Ascending aorta (tissue), 2 donors: ENCODE results near the gene RFC4. TPM values are rescaled to one million over a fixed set of nuclear protein-coding genes. Genes with fewer than 3 reads are reported as not detected.
"Not testable (repeated sequence)": the region's sequence is repeated elsewhere in the genome, so short reads cannot be mapped to it uniquely, and the experiment has no call there.

Source experiments
- DNase-seq, 2 donors: peaks; one replicate each; pipeline ENCODE4 v3.0.0-alpha.2; 2019; ENCODE audit warnings: low spot score in 2 of 2
- H3K27ac ChIP-seq, 2 donors: fragments of 200-600 bp; sonication (generic); one replicate each; pipeline ENCODE4 v1.5.1; 2016 to 2017; ENCODE audit warnings: mild to moderate bottlenecking in 1 of 2
- H3K27me3 ChIP-seq: fragments of 200-600 bp; sonication (generic); one replicate; pipeline ENCODE4 v1.5.1; 2017
- H3K36me3 ChIP-seq, 2 donors: fragments of 200-600 bp; sonication (generic); one replicate each; pipeline ENCODE4 v1.5.1; 2016
- H3K4me1 ChIP-seq, 2 donors: fragments of 200-600 bp; sonication (generic); one replicate each; pipeline ENCODE4 v1.5.1; 2016 to 2017; ENCODE audit warnings: mild to moderate bottlenecking in 1 of 2
- H3K4me3 ChIP-seq, 2 donors: fragments of 200-600 bp; sonication (generic); one replicate each; pipeline ENCODE4 v1.5.1; 2016 to 2017; ENCODE audit warnings: mild to moderate bottlenecking in 1 of 2
- H3K9me3 ChIP-seq, 2 donors: fragments of 200-600 bp; sonication (generic); one replicate each; pipeline ENCODE4 v1.5.1; 2016
- intact Hi-C: fragments of 100-400 bp; cut with DNase I; formaldehyde crosslinking; loops from one replicate; pipeline ENCODE4 v1.15.1; 2023
- total RNA-seq: library from RNA; depleted of rRNA; stranded (reverse); fragments of >200 nt; gene quantifications from one replicate; pipeline ENCODE4 v1.1.0, GENCODE V29; 2016
- TF ChIP-seq, protein P1 (sequence below), 3 experiments: fragments of 200-600 bp in 2 of 3; fragments of 450-650 bp in 1 of 3; sonication (generic) in 2 of 3; IDR thresholded peaks; one replicate each; pipeline ENCODE4 v1.5.1; 2016 to 2019; ENCODE audit warnings: antibody characterized with exemption in 3 of 3, mild to moderate bottlenecking in 1 of 3, moderate library complexity in 1 of 3

The RFC4 gene, protein sequence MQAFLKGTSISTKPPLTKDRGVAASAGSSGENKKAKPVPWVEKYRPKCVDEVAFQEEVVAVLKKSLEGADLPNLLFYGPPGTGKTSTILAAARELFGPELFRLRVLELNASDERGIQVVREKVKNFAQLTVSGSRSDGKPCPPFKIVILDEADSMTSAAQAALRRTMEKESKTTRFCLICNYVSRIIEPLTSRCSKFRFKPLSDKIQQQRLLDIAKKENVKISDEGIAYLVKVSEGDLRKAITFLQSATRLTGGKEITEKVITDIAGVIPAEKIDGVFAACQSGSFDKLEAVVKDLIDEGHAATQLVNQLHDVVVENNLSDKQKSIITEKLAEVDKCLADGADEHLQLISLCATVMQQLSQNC
- total RNA-seq = 23.8 TPM

DNA sequence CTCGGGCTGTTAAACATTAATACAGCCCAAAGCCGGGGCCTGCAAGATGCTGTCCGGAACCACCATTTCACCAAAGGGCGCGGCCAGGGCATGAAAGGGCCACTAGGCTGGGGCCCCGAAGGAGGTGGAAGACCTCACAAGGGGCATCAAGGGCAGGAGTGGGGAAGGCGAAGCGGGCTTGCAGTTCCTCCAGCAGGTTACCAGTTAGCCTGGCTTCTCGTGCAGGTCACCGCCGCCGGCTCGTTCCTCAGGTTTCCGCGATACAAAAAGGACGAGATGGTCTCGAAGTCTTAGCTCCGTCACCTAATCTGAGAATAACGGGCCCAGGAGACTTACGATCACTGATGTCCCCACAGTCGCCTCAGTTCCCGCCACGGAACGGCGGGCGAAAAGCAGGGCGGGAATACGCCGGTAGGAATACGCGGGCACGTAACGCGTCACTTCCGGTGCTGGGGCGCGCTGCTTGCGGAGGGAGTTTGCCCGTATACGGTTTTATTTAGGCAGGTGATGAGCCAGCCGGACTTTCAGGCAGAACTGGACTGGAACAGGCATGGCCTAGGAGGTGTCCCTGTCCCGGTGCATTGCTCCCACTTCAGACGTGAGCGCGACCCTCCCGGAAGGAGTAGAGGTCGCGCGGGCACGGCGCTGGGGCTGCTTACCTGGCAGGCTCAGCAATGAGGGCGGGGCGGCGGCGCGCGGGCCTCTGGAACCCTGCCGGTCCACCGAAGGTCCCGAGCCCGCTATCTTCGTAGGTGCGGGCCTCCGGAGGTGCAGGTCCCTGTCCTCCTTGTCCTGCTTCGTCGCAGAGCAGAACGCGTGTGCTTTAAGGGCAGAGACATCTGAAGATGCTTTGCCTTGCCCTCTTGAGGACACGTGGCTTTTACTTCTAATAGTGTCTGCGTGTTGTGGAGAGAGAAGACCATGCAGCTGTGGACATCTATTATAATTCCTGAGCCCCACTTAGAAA is at the start of gene RFC4:
TSS of gene RFC4 (minus strand) at position 394 of the 967 bp plus-strand sequence. CDS start 1,769 bp downstream, outside the sequence.
- no peaks in the 10 kb centered on the region for H3K9me3 ChIP-seq
- peak within 1 kb of the TSS; percentile 75 to 78 for H3K27ac ChIP-seq
- peaks cover 6 to 13% of the 10 kb centered on the region in 2 donors for H3K4me1 ChIP-seq
- H3K27me3 ChIP-seq = no peaks in the 10 kb centered on the region
- no peaks in the 10 kb centered on the region for H3K36me3 ChIP-seq
- H3K4me3 ChIP-seq = peak within 1 kb of the TSS; percentile 76 to 83
- TF ChIP-seq, protein P1, sequence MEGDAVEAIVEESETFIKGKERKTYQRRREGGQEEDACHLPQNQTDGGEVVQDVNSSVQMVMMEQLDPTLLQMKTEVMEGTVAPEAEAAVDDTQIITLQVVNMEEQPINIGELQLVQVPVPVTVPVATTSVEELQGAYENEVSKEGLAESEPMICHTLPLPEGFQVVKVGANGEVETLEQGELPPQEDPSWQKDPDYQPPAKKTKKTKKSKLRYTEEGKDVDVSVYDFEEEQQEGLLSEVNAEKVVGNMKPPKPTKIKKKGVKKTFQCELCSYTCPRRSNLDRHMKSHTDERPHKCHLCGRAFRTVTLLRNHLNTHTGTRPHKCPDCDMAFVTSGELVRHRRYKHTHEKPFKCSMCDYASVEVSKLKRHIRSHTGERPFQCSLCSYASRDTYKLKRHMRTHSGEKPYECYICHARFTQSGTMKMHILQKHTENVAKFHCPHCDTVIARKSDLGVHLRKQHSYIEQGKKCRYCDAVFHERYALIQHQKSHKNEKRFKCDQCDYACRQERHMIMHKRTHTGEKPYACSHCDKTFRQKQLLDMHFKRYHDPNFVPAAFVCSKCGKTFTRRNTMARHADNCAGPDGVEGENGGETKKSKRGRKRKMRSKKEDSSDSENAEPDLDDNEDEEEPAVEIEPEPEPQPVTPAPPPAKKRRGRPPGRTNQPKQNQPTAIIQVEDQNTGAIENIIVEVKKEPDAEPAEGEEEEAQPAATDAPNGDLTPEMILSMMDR (IDR thresholded peaks at IDR 0.05) = no peak
- peak in 1 of 2 donors; percentile 92 for DNase-seq
- intact Hi-C loops = loop anchor here (2.0 to 5.0 kb wide), 3 partner anchors 20 to 126 kb away; partner anchors contain the start of genes EIF4A2 and ST6GAL1

DNA sequence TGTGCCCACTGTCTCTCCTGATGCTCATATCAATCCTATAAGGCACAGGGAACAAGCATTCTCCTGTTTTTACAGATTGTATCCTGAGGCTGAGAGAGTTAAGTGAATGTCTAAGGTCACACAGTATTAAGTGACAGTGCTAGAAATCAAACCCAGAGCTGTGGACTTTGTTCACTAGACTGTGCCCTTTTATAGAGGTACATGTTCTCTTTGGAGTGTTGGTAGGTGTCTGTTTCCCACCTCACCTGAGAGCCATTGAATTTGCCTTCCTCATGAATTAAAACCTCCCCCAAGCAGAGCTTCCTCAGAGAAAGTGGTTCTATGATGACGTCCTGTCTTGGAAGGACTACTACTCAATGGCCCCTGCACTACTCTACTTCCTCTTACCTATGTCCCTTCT is 48.7 kb upstream of the RFC4 start:
- no peak overlapping the region for H3K27ac ChIP-seq
- intact Hi-C loops = no loop called here
- no peaks in the 10 kb centered on the region for H3K36me3 ChIP-seq
- H3K27me3 ChIP-seq = no peaks in the 10 kb centered on the region
- no peaks in the 10 kb centered on the region for H3K4me1 ChIP-seq
- peaks cover 0 to 10% of the 10 kb centered on the region in 2 donors for H3K9me3 ChIP-seq
- TF ChIP-seq, protein P1 (IDR thresholded peaks at IDR 0.05) = no peak
- H3K4me3 ChIP-seq = no peak overlapping the region
- DNase-seq = no peak

GRCh38 chr3:186854146-186854545 is 47.9 kb upstream of the RFC4 start:
- Histone ChIP-seq H3K27ac (no peak overlapping the region), H3K4me1 (no peaks in the 10 kb centered on the region), H3K9me3 (peaks cover 0 to 4% of the 10 kb centered on the region in 2 donors), H3K4me3 (no peak overlapping the region), H3K27me3 (no peaks in the 10 kb centered on the region), H3K36me3 (no peaks in the 10 kb centered on the region)
- TF ChIP-seq, protein P1 (IDR thresholded peaks at IDR 0.05) = no peak
- DNase-seq = no peak
- intact Hi-C loops = no loop called here

DNA sequence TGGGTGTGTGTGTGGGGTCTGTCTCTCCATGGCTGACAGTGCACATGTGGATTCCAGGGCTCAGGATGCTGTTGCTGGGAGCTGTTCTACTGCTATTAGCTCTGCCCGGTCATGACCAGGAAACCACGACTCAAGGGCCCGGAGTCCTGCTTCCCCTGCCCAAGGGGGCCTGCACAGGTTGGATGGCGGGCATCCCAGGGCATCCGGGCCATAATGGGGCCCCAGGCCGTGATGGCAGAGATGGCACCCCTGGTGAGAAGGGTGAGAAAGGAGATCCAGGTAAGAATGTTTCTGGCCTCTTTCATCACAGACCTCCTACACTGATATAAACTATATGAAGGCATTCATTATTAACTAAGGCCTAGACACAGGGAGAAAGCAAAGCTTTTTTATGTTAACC is 46.7 kb upstream of the RFC4 start:
- no peaks in the 10 kb centered on the region for H3K4me1 ChIP-seq
- TF ChIP-seq, protein P1 (IDR thresholded peaks at IDR 0.05) = no peak
- H3K4me3 ChIP-seq = no peak overlapping the region
- DNase-seq = no peak
- H3K27me3 ChIP-seq = no peaks in the 10 kb centered on the region
- intact Hi-C loops = no loop called here
- no peaks in the 10 kb centered on the region for H3K9me3 ChIP-seq
- no peak overlapping the region for H3K27ac ChIP-seq
- H3K36me3 ChIP-seq = no peaks in the 10 kb centered on the region

- H3K36me3 ChIP-seq, H3K27me3 ChIP-seq, H3K4me1 ChIP-seq, H3K4me3 ChIP-seq, intact Hi-C loops, H3K9me3 ChIP-seq, DNase-seq, H3K27ac ChIP-seq: not testable (repeated sequence)
Observed at GRCh38 chr3:186851835-186852234, 45.6 kb upstream of the RFC4 start.
